ENCODE measurements around the gene KLRD1. TPM values are rescaled to one million over a fixed set of nuclear protein-coding genes. Genes with fewer than 3 reads are reported as not detected.

The KLRD1 gene, protein sequence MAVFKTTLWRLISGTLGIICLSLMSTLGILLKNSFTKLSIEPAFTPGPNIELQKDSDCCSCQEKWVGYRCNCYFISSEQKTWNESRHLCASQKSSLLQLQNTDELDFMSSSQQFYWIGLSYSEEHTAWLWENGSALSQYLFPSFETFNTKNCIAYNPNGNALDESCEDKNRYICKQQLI
- under 0.01 and 0.28 TPM in 2 replicates for total RNA-seq

DNA sequence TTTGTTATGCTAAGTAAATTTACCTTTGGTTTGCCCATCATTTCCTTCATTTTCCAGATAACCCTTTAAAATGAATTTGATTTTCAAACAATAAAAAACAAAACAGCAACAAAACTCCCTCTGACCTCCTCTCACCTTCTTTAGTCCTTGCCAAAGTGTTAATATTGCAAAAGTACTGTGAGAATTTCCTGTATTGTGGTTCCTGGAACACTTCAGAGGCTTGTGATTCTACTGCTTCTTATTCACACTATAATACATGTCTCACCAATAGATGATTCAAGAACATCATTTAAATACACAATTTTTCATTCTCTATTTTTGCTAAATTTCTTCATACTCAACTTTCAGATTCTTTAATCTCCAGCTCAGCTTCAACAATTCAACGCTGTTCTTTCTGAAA lies at the start of gene KLRD1:
Gene KLRD1, plus strand, starts transcription at position 241 of the 400 bp plus-strand sequence. CDS start 208 bp downstream, outside the sequence.

Other genes with a start within 250 kb of the KLRD1 start
- under 0.01 TPM in 1 of 2 replicates, not detected in the other for gene CLEC1A, start 208.9 kb upstream of the KLRD1 start, total RNA-seq
- gene CLEC7A, start 177.7 kb upstream of the KLRD1 start, total RNA-seq = not detected in 2 replicates
- gene OLR1, start 135.7 kb upstream of the KLRD1 start, total RNA-seq = 1.2 and 1.4 TPM in 2 replicates
- under 0.01 and 0.56 TPM in 2 replicates for gene TMEM52B, start 128.8 kb upstream of the KLRD1 start, total RNA-seq
- 23.0 and 105 TPM in 2 replicates for gene GABARAPL1, start 95.0 kb upstream of the KLRD1 start, total RNA-seq
- gene KLRK1, start 82.2 kb downstream of the KLRD1 start, total RNA-seq = not detected in 2 replicates
- gene KLRC4, start 101.9 kb downstream of the KLRD1 start, total RNA-seq = not detected in 2 replicates
- not detected in 2 replicates for gene KLRC3, start 112.7 kb downstream of the KLRD1 start, total RNA-seq
- gene KLRC2, start 128.1 kb downstream of the KLRD1 start, total RNA-seq = not detected in 2 replicates
- gene KLRC1, start 145.5 kb downstream of the KLRD1 start, total RNA-seq = not detected in 2 replicates
- gene EIF2S3B, start 198.0 kb downstream of the KLRD1 start, total RNA-seq = 0.85 and 1.3 TPM in 2 replicates